ENCODE results near the gene SS18L1.

The SS18L1 gene

DNA sequence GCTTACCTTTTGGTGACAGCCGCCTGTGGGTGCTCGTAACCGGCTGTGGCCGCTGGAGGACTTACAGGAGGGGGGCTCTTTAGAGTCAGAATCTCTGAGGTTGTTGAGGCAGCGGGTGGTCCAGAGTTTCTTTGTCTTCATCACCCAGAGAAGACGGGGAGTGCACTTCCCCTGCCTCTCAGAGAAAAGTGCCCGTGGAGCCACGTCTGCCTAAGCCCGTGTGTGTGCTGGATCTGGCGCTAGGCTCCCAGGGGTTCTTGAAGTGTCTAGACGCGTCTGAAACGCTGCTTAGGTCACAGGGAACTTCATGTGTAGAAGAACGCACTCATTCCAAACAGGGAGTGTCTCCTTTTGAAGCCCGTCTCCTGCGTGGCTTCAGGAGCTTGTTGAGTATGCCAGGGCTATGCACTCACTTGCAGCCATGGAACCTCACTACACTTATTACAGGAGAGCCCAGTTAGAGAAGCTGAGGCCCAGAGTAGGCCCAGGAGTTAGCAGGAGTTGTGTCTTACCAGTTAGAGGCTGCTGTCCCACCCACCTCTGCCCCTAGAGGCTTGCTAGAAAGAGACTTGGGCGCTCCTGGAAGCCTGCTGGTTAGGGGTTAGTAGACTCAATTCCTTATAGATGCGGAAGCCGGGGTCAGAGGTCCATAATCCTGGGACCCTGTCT is 20.0 kb upstream of the SS18L1 start:
- peak overlapping the region; percentile 69 to 83 (median 71) for H3K27ac Mint-ChIP-seq
- peaks cover 46% of the 10 kb centered on the region for H3K4me1 Mint-ChIP-seq
- H3K27me3 Mint-ChIP-seq (ENCODE audit: low read depth): peaks cover 14% of the 10 kb centered on the region
- TF ChIP-seq, protein P1, sequence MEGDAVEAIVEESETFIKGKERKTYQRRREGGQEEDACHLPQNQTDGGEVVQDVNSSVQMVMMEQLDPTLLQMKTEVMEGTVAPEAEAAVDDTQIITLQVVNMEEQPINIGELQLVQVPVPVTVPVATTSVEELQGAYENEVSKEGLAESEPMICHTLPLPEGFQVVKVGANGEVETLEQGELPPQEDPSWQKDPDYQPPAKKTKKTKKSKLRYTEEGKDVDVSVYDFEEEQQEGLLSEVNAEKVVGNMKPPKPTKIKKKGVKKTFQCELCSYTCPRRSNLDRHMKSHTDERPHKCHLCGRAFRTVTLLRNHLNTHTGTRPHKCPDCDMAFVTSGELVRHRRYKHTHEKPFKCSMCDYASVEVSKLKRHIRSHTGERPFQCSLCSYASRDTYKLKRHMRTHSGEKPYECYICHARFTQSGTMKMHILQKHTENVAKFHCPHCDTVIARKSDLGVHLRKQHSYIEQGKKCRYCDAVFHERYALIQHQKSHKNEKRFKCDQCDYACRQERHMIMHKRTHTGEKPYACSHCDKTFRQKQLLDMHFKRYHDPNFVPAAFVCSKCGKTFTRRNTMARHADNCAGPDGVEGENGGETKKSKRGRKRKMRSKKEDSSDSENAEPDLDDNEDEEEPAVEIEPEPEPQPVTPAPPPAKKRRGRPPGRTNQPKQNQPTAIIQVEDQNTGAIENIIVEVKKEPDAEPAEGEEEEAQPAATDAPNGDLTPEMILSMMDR (IDR thresholded peaks at IDR 0.05; ENCODE audit: unreplicated experiment in 3 of 3): no peak
- H3K36me3 Mint-ChIP-seq (ENCODE audit: low read depth): peaks cover 44% of the 10 kb centered on the region
- H3K4me3 Mint-ChIP-seq: peak overlapping the region; percentile 90 to 94 (median 91)
- H3K9me3 Mint-ChIP-seq: no peaks in the 10 kb centered on the region

DNA sequence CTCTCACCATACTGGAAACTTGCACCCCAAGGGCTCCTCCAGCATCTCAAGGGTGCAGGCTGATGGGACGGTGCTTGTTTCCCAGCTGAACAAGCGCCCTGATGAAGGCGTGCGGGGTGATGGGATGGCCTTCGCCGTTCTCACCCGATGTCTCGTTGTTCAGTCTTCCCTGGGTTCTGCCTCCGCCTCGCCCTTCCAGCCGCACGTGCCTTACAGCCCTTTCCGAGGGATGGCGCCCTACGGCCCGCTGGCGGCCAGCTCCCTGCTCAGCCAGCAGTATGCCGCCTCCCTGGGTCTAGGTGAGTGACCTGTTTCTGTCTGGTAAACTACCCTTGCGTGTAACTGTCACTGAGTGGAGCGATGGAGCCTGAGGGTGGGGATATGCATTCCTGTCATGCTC is 17.4 kb upstream of the SS18L1 start:
- H3K36me3 Mint-ChIP-seq (ENCODE audit: low read depth): peaks cover 65% of the 10 kb centered on the region
- no peak overlapping the region for H3K27ac Mint-ChIP-seq
- TF ChIP-seq, protein P1 (IDR thresholded peaks at IDR 0.05; ENCODE audit: unreplicated experiment in 3 of 3): no peak
- H3K9me3 Mint-ChIP-seq: no peaks in the 10 kb centered on the region
- H3K27me3 Mint-ChIP-seq (ENCODE audit: low read depth): peaks cover 2% of the 10 kb centered on the region
- H3K4me3 Mint-ChIP-seq: no peak overlapping the region
- peaks cover 36% of the 10 kb centered on the region for H3K4me1 Mint-ChIP-seq

DNA sequence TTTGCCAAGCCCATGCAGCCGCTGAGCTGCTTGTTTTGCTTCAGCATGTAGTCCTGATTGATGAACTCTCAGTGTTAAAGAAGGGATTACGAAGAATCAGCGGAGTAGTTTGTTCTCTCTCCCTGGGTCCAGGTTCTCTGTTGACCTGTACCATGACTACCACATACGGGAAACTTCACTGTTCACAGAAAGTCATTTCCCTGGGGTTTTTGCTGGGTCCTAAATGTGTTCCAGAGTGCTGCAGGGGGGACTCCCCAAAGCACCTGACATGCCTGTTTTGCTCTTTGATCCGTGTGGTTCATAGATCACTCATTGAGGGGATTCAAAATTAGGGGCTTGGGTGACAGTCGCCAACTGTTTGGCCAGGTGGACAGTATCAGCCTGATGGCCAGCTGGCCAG is 15.8 kb upstream of the SS18L1 start:
- no peak overlapping the region for H3K27ac Mint-ChIP-seq
- no peaks in the 10 kb centered on the region for H3K27me3 Mint-ChIP-seq (ENCODE audit: low read depth)
- no peaks in the 10 kb centered on the region for H3K9me3 Mint-ChIP-seq
- H3K36me3 Mint-ChIP-seq (ENCODE audit: low read depth): peaks cover 78% of the 10 kb centered on the region
- H3K4me1 Mint-ChIP-seq: peaks cover 34% of the 10 kb centered on the region
- no peak overlapping the region for H3K4me3 Mint-ChIP-seq
- TF ChIP-seq, protein P1 (IDR thresholded peaks at IDR 0.05; ENCODE audit: unreplicated experiment in 3 of 3): no peak

DNA sequence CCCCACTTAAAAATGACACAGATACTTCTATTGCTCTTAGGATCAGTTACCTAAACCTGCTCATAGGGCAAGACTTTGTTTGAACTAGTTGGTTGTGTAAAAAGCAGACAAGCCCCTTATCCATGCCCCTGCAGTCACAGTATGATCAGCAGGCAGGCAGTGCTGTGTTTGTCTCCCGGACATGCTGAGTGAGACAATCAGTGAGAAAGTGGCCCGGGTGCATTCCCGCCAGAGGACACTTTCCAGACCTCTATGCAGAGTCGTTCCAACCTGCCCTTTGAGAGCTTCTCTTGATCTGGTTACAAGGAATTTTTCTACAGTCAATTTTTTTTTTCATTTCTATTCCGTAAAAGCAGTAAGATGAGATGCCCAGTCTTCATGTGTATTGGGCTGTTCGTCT is 15.1 kb upstream of the SS18L1 start:
- no peaks in the 10 kb centered on the region for H3K9me3 Mint-ChIP-seq

DNA sequence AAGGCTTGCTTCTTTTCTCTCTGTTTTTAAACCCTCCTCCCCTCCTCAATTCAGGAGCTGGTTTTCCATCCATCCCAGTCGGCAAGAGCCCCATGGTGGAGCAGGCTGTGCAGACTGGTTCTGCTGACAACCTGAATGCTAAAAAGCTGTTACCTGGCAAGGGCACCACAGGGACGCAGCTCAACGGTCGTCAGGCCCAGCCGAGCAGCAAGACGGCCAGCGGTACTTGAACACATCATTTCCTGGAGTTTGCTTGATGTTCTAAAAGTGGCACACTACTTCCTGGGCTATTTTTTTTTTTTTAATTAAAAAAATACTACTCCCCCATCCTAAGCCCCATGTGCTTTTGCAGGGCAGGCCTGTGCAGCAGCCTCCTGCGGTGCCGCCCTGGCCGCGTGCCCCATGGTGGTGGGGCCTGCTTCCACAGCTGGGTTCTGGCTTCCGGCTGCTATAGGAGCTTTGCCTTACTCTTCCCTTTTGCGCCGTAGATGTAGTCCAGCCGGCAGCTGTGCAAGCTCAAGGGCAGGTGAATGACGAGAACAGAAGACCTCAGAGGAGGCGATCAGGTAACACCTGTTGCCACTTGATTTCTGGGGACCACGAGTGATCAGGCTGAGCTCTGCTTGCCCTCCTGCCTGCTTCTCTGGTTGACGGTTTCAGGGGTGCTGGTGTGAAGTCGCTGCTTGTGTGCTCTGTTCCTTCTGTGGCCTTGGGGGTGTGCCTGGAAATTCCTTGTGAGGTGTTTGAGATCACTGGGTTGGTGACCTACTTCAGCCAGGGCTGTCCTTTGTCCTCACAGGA is 13.6 kb upstream of the SS18L1 start:
- TF ChIP-seq, protein P1 (IDR thresholded peaks at IDR 0.05; ENCODE audit: unreplicated experiment in 3 of 3): no peak
- H3K36me3 Mint-ChIP-seq (ENCODE audit: low read depth): peaks cover 75% of the 10 kb centered on the region
- peaks cover 20% of the 10 kb centered on the region for H3K4me1 Mint-ChIP-seq
- H3K27me3 Mint-ChIP-seq (ENCODE audit: low read depth): no peaks in the 10 kb centered on the region
- no peak overlapping the region for H3K4me3 Mint-ChIP-seq
- no peaks in the 10 kb centered on the region for H3K9me3 Mint-ChIP-seq
- H3K27ac Mint-ChIP-seq: no peak overlapping the region

More for the DNA sequence above, 15.1 kb upstream of the SS18L1 start:
- Mint-ChIP-seq H3K27me3 (ENCODE audit: low read depth) (no peaks in the 10 kb centered on the region), H3K4me1 (peaks cover 31% of the 10 kb centered on the region), H3K27ac (no peak overlapping the region), H3K4me3 (no peak overlapping the region), H3K36me3 (ENCODE audit: low read depth) (peaks cover 82% of the 10 kb centered on the region)
- TF ChIP-seq, protein P1 (IDR thresholded peaks at IDR 0.05; ENCODE audit: unreplicated experiment in 3 of 3): no peak
